Heart left ventricle (tissue), 16 donors: ENCODE data around the gene ITPR2. TPM values are rescaled to one million over a fixed set of nuclear protein-coding genes. Genes with fewer than 3 reads are reported as not detected.

ENCODE experiments used
- ATAC-seq, 4 donors: fragments of 200-7000 bp; cut with Tn5 transposase; one replicate each; pipeline ENCODE4 v1.9.1; 2020 to 2022; ENCODE audit warnings: moderate library complexity in 4 of 4, mild to moderate bottlenecking in 3 of 4, moderate number of reproducible peaks in 1 of 4
- DNase-seq, 5 donors: peaks; one replicate each; pipeline ENCODE4 v3.0.0-alpha.2; 2020
- H3K27ac ChIP-seq, 12 donors: fragments of 200-600 bp; sonication (generic) in 4 of 12; one replicate each; pipeline versions ENCODE4 v1.5.0 to v1.8.0; 2016 to 2022; ENCODE audit warnings: mild to moderate bottlenecking in 2 of 12
- H3K27me3 ChIP-seq, 9 donors: fragments of 200-600 bp; sonication (generic) in 2 of 9; one replicate each; pipeline versions ENCODE4 v1.5.1 to v1.8.0; 2016 to 2022; ENCODE audit warnings: mild to moderate bottlenecking in 3 of 9
- H3K36me3 ChIP-seq, 9 donors: fragments of 200-600 bp; sonication (generic) in 2 of 9; one replicate each; pipeline versions ENCODE4 v1.5.0 to v1.8.0; 2018 to 2022; ENCODE audit warnings: mild to moderate bottlenecking in 2 of 9
- H3K4me1 ChIP-seq, 12 donors: fragments of 200-600 bp; sonication (generic) in 4 of 12; one replicate each; pipeline versions ENCODE4 v1.5.0 to v1.8.0; 2016 to 2022; ENCODE audit warnings: mild to moderate bottlenecking in 3 of 12
- H3K4me3 ChIP-seq, 12 donors: fragments of 200-600 bp; sonication (generic) in 4 of 12; one replicate each; pipeline versions ENCODE4 v1.5.0 to v1.8.0; 2017 to 2022; ENCODE audit warnings: mild to moderate bottlenecking in 9 of 12, moderate library complexity in 4 of 12
- H3K9me3 ChIP-seq, 12 donors: fragments of 200-600 bp; sonication (generic) in 4 of 12; one replicate each; pipeline versions ENCODE4 v1.5.0 to v1.8.0; 2016 to 2022; ENCODE audit warnings: mild to moderate bottlenecking in 1 of 12
- CTCF ChIP-seq, 12 donors: fragments of 200-600 bp; sonication (generic) in 4 of 12; IDR thresholded peaks; one replicate each; pipeline versions ENCODE4 v1.5.0 to v1.8.0; 2018 to 2022; ENCODE audit warnings: antibody characterized with exemption in 12 of 12, mild to moderate bottlenecking in 5 of 12
- POLR2A ChIP-seq, 2 donors: fragments of 450-650 bp; IDR thresholded peaks; one replicate each; pipeline ENCODE4 v1.6.1; 2017; ENCODE audit warnings: antibody characterized with exemption in 2 of 2, mild to moderate bottlenecking in 2 of 2, moderate library complexity in 2 of 2
- WGBS, 4 donors: extraction: QIAGEN DNeasy Blood & Tissue Kit in 2 of 4; methylation state at CpG; one replicate each; pipeline versions ENCODE4 v1.1.5 to v1.1.7; 2013 to 2018; 5-methylcytosine and 5-hydroxymethylcytosine counted together
- intact Hi-C, 10 donors: fragments of 100-400 bp; cut with DNase I; formaldehyde crosslinking; loops; one replicate each; pipeline versions ENCODE4 v1.11.1 to v1.14.2; 2022
- polyA plus RNA-seq, 2 donors: library from polyadenylated mRNA; stranded (reverse); fragments of 200-250 nt; gene quantifications; one replicate each; pipeline ENCODE4 v1.2.3, GENCODE V29; 2013
- total RNA-seq, 9 donors: library from RNA; depleted of rRNA in 2 of 9; stranded (reverse); fragments of >200 nt in 2 of 9; fragmentation: NEBNext Ultra II Directional in 3 of 9; extraction: Animal tissue kit (Norgen Biotek cat#: 25700) in 3 of 9; gene quantifications; one replicate each; pipeline versions ENCODE4 v1.1.0 to v1.2.4, GENCODE V29; 2016 to 2023
- donor health status: ischemic (EF 13 %, LVEDD 7.1; RV severe dilation, severe dysfunction).
- donor health status: healthy with polysubstance abuse.
- donor health status: DM: no; HTN: yes; CAD: no.
- donor health status: DM: no; HTN: no; CAD: no.
- donor health status: ischemic (EF 25% LVEDD 6.9; RV normal size, moderate dysfunction).
- donor health status: ischemic (EF 25% LVEDD 5.7; RV mildly dilated, moderate dysfunction).
- donor health status: healthy.
- donor health status: DM: yes; HTN: yes; CAD: no.
- donor health status: ischemic (EF 35%, LVEDD 5.7; RV mildly dilated, moderate dysfunction).
- donor health status: nonischemic (EF 11% LVEDD 7.7; RV severe dilation, severe dysfunction).
- donor health status: DM: yes; HTN: yes; CAD: no.
- donor health status: PGD.
- donor health status: ischemic (EF 29% LVEDD 5.4; RV normal size, mild dysfunction).
- donor health status: nonischemic (EF 23%, LVEDD 6.1; RV moderate dilation, normal function).

The ITPR2 gene
- total and polyA plus RNA-seq, 11 donors, result 3.4 to 45.6 (median 11.8) TPM

DNA sequence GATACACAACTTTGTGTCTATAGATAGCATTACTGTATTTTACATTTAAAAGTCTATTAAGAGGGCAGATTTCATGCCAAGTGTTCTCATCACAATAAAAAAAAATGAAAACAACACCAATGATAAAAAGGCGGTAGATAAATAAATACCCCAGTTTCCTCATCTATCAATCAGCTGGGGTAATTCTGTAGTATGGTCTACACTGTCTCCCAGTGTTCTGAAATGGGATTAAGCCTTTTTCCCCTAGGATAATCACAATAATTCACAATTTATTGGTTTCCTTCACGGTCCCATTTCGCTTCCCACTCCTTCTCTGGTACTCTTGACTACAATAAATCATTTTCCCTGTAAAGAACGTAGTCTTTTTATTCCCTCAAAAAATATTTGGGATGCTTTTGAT is 523.4 kb downstream of the ITPR2 start:
- Histone ChIP-seq H3K4me3 (no peak overlapping the region), H3K9me3 (peaks cover 0 to 50% (median 0%) of the 10 kb centered on the region in 12 donors), H3K27me3 (no peaks in the 10 kb centered on the region), H3K4me1 (no peaks in the 10 kb centered on the region), H3K36me3 (no peaks in the 10 kb centered on the region), H3K27ac (no peak overlapping the region)
- TF ChIP-seq CTCF (IDR thresholded peaks at IDR 0.05) (no peak), POLR2A (IDR thresholded peaks at IDR 0.05) (no peak)
- ATAC-seq, result no peak
- WGBS, 4 donors, result 50 to 66% (median 62%) methylated on average over 4 of the region's 4 CpGs
- DNase-seq, result no peak
- intact Hi-C loops, result no loop called here

DNA sequence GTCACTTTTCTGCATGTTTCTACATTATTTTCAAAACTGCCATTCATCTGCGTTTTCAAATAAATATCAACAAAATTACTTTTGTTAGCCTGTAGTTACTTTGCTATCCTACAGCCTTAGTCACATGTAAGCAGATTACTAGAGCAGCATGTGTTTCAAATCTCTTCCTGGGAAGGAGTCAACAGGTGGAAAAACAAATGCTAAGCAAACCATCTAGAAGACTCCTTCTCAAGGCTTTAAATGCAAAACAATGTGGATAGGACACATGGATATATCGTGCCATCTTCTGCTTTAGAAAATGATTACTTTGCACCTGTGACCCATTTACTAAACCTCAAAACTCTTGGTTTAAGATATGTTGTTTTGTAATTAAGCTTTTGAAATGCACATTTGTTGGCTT is 528.7 kb downstream of the ITPR2 start:
- peaks cover 0 to 8% (median 0%) of the 10 kb centered on the region in 12 donors for H3K4me1 ChIP-seq
- no peak overlapping the region for H3K27ac ChIP-seq
- no peak overlapping the region for H3K4me3 ChIP-seq
- H3K27me3 ChIP-seq, result no peaks in the 10 kb centered on the region
- WGBS, 4 donors, result 84 to 93% (median 90%) methylated on average over 2 of the region's 2 CpGs
- peaks cover 0 to 11% (median 0%) of the 10 kb centered on the region in 12 donors for H3K9me3 ChIP-seq
- intact Hi-C loops, result no loop called here
- ATAC-seq, result no peak
- no peaks in the 10 kb centered on the region for H3K36me3 ChIP-seq
- TF ChIP-seq CTCF (IDR thresholded peaks at IDR 0.05), result no peak
- no peak for TF ChIP-seq POLR2A (IDR thresholded peaks at IDR 0.05)
- DNase-seq, result no peak

DNA sequence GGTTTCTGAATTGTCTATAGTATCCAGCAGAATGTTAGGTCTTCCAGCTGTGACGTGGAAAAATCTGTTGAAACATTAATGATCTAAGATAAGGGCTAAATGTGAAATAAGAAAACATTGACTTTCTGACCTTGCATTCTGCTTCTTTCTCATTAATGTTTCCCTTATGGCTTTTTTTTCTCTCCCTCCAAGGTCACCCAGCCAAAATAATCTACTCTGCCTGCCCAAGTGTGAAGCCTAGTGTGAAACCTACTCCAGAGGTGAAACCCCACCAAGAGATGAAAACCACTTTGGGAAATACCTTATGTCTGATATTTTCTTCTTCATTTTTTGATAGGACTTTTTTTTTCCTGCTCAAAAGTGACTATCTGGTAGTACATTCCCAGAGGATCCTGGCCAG is 529.6 kb downstream of the ITPR2 start:
- WGBS, 4 donors, result 58 to 73% (median 72%) methylated on average over 1 of the region's 1 CpG
- peaks cover 0 to 11% (median 0%) of the 10 kb centered on the region in 12 donors for H3K9me3 ChIP-seq
- TF ChIP-seq CTCF (IDR thresholded peaks at IDR 0.05), result no peak
- TF ChIP-seq POLR2A (IDR thresholded peaks at IDR 0.05), result no peak
- H3K27ac ChIP-seq, result no peak overlapping the region
- H3K4me3 ChIP-seq, result no peak overlapping the region
- no peaks in the 10 kb centered on the region for H3K36me3 ChIP-seq
- ATAC-seq (no peak), DNase-seq (no peak)
- no peaks in the 10 kb centered on the region for H3K27me3 ChIP-seq
- peaks cover 0 to 15% (median 2%) of the 10 kb centered on the region in 12 donors for H3K4me1 ChIP-seq
- intact Hi-C loops, result no loop called here

- no peak for DNase-seq
- no peak overlapping the region for H3K27ac ChIP-seq
- peaks cover 0 to 7% (median 0%) of the 10 kb centered on the region in 12 donors for H3K9me3 ChIP-seq
- H3K27me3 ChIP-seq, result no peaks in the 10 kb centered on the region
- H3K36me3 ChIP-seq, result no peaks in the 10 kb centered on the region
- no peak for ATAC-seq
- H3K4me3 ChIP-seq, result no peak overlapping the region
- intact Hi-C loops, result no loop called here
- 96 to 99% (median 98%) methylated on average over 3 of the region's 3 CpGs for WGBS, 4 donors
- H3K4me1 ChIP-seq, result peaks cover 0 to 22% (median 7%) of the 10 kb centered on the region in 12 donors
- TF ChIP-seq POLR2A (IDR thresholded peaks at IDR 0.05) (no peak), CTCF (IDR thresholded peaks at IDR 0.05) (no peak)
Measured at GRCh38 chr12:26302776-26303175, 530.2 kb downstream of the ITPR2 start.
